H1 (cell line): Measurements from ENCODE around the gene FAAH.

Experiments used
- CREB1 ChIP-seq: IDR thresholded peaks from 2 replicates; pipeline ENCODE4 v1.6.1; 2012; ENCODE audit warnings: inconsistent platforms
- EP300 ChIP-seq, 2 experiments: IDR thresholded peaks; 1 replicate in 1 of 2; 2 replicates in 1 of 2; pipeline ENCODE4 v1.6.1; 2011 to 2012; ENCODE audit warnings: low read depth in 2 of 2, low read length in 2 of 2, mild to moderate bottlenecking in 2 of 2, borderline replicate concordance in 1 of 2, inconsistent platforms in 1 of 2, moderate library complexity in 1 of 2
- EZH2 ChIP-seq: fragments of 200-600 bp; sonication (generic); IDR thresholded peaks from 2 replicates; pipeline ENCODE4 v1.7.1; 2012; ENCODE audit warnings: low read depth, mild to moderate bottlenecking, moderate library complexity, low read length, inconsistent platforms; ENCODE audit not compliant: severe bottlenecking
- GTF2F1 ChIP-seq: IDR thresholded peaks from 2 replicates; pipeline ENCODE4 v1.6.1; 2012; ENCODE audit warnings: low read depth, low read length, improper control_type of control experiment, borderline replicate concordance
- JUND ChIP-seq: IDR thresholded peaks from 2 replicates; pipeline ENCODE4 v1.6.1; 2011; ENCODE audit warnings: mild to moderate bottlenecking, improper control_type of control experiment, low read length
- KDM1A ChIP-seq: fragments of 200-600, 300-600 bp; sonication (generic); IDR thresholded peaks from 2 replicates; pipeline ENCODE4 v1.7.1; 2016; ENCODE audit warnings: mild to moderate bottlenecking, low read length, borderline replicate concordance
- PHF8 ChIP-seq: fragments of 200-600 bp; sonication (generic); conservative IDR thresholded peaks from 2 replicates; pipeline ENCODE4 v1.7.1; 2012; ENCODE audit warnings: low read depth, mild to moderate bottlenecking, inconsistent platforms, low read length, moderate library complexity
- POLR2A ChIP-seq, 2 experiments: IDR thresholded peaks; 1 replicate in 1 of 2; 2 replicates in 1 of 2; pipeline ENCODE4 v1.6.1; 2011; ENCODE audit warnings: low read depth in 2 of 2, low read length in 2 of 2, mild to moderate bottlenecking in 2 of 2; ENCODE audit errors: control extremely low read depth in 1 of 2
- POLR2AphosphoS5 ChIP-seq: IDR thresholded peaks from 2 replicates; pipeline ENCODE4 v1.6.1; 2011; ENCODE audit warnings: low read depth, low read length
- RFX5 ChIP-seq: IDR thresholded peaks from 2 replicates; pipeline ENCODE4 v1.6.1; 2011; ENCODE audit warnings: low read depth, low read length, improper control_type of control experiment, borderline replicate concordance
- SP1 ChIP-seq: IDR thresholded peaks from 2 replicates; pipeline ENCODE4 v1.6.1; 2011; ENCODE audit warnings: low read depth, low read length
- SRF ChIP-seq: IDR thresholded peaks from 2 replicates; pipeline ENCODE4 v1.6.1; 2011; ENCODE audit warnings: mild to moderate bottlenecking, low read depth, low read length, moderate library complexity
- ZNF274 ChIP-seq: IDR thresholded peaks from 2 replicates; pipeline ENCODE4 v1.7.0; 2012; ENCODE audit warnings: low read length, borderline replicate concordance; ENCODE audit errors: extremely low read depth
- TF ChIP-seq, protein P1 (sequence below), 3 experiments: IDR thresholded peaks; 1 replicate in 2 of 3; 2 replicates in 1 of 3; pipeline versions ENCODE4 v1.5.1 to v1.6.1; 2011; ENCODE audit warnings: low read length in 3 of 3, mild to moderate bottlenecking in 3 of 3, inconsistent platforms in 2 of 3, low read depth in 1 of 3, moderate library complexity in 1 of 3; ENCODE audit not compliant: insufficient read depth in 1 of 3; ENCODE audit errors: control extremely low read depth in 1 of 3

DNA sequence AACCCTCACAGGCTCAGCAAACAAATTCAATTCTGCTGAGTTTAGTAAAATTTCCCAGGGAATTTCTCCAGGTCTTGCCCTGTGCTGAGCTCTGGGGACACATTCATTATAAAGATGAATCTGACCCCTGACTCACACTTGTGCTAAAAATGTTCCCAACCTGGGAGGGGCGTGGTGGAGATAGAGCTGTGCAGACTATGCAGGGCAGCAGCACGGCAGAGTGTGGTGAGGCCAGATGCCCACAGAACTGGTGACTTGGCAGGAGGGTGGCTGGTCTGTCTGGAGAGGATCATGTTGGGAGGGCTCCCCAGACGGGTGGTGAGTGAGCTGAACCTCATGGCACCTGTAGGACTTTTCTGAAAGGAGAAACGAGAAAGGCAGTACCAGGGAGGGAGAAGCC lies 31.6 kb downstream of the FAAH start:
- TF ChIP-seq PHF8 (no peak), GTF2F1 (no peak), EZH2 (no peak), SRF (no peak), CREB1 (no peak), POLR2A (IDR thresholded peaks at IDR 0.05; ENCODE audit: control extremely low read depth in 1 of 2, low read depth in 2 of 2, low read length in 2 of 2) (no peak), JUND (no peak), RFX5 (no peak), SP1 (no peak), ZNF274 (no peak), POLR2AphosphoS5 (no peak), EP300 (IDR thresholded peaks at IDR 0.05; ENCODE audit: borderline replicate concordance in 1 of 2, low read depth in 2 of 2, low read length in 2 of 2) (no peak), KDM1A (no peak)
- TF ChIP-seq, protein P1, sequence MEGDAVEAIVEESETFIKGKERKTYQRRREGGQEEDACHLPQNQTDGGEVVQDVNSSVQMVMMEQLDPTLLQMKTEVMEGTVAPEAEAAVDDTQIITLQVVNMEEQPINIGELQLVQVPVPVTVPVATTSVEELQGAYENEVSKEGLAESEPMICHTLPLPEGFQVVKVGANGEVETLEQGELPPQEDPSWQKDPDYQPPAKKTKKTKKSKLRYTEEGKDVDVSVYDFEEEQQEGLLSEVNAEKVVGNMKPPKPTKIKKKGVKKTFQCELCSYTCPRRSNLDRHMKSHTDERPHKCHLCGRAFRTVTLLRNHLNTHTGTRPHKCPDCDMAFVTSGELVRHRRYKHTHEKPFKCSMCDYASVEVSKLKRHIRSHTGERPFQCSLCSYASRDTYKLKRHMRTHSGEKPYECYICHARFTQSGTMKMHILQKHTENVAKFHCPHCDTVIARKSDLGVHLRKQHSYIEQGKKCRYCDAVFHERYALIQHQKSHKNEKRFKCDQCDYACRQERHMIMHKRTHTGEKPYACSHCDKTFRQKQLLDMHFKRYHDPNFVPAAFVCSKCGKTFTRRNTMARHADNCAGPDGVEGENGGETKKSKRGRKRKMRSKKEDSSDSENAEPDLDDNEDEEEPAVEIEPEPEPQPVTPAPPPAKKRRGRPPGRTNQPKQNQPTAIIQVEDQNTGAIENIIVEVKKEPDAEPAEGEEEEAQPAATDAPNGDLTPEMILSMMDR (IDR thresholded peaks at IDR 0.05; ENCODE audit: control extremely low read depth in 1 of 3, insufficient read depth in 1 of 3, low read depth in 1 of 3, low read length in 3 of 3) = no peak
